Mucosa of descending colon (tissue), 3 donors: ENCODE data around the gene KLHDC9. TPM values are rescaled to one million over a fixed set of nuclear protein-coding genes. Genes with fewer than 3 reads are reported as not detected.

Source experiments
- ATAC-seq: fragments of 200-7000 bp; cut with Tn5 transposase; one replicate; pipeline ENCODE4 v1.9.1; 2020; ENCODE audit warnings: mild to moderate bottlenecking, moderate library complexity
- DNase-seq, 3 donors: peaks; one replicate each; pipeline ENCODE4 v3.0.0-alpha.2; 2020
- H3K36me3 ChIP-seq: fragments of 200-600 bp; one replicate; pipeline ENCODE4 v1.8.0; 2021; ENCODE audit warnings: low read depth, mild to moderate bottlenecking
- H3K4me1 ChIP-seq: fragments of 200-600 bp; one replicate; pipeline ENCODE4 v1.8.0; 2021; ENCODE audit warnings: low read depth, mild to moderate bottlenecking
- H3K4me3 ChIP-seq: fragments of 200-600 bp; one replicate; pipeline ENCODE4 v1.8.0; 2021; ENCODE audit warnings: mild to moderate bottlenecking
- H3K9me3 ChIP-seq: fragments of 200-600 bp; one replicate; pipeline ENCODE4 v1.8.0; 2021; ENCODE audit warnings: mild to moderate bottlenecking
- intact Hi-C, 2 donors: fragments of 100-400 bp; cut with DNase I in 1 of 2; cut with micrococcal nuclease in 1 of 2; formaldehyde crosslinking; loops; one replicate each; pipeline versions ENCODE4 v1.11.0 to v1.11.1; 2022; cut with DNase I, micrococcal nuclease
- total RNA-seq, 3 donors: library from RNA; stranded (reverse); fragmentation: NEBNext Ultra II Directional in 2 of 3; extraction: Animal tissue kit (Norgen Biotek cat#: 25700) in 2 of 3; gene quantifications; one replicate each; pipeline versions ENCODE4 v1.2.1 to v1.2.4, GENCODE V29; 2021 to 2023
- TF ChIP-seq, protein P1 (sequence below): fragments of 200-600 bp; IDR thresholded peaks from one replicate; pipeline ENCODE4 v1.8.0; 2022; ENCODE audit warnings: antibody characterized with exemption, mild to moderate bottlenecking
- donor health status: DM: no; HTN: no; CAD: no; lungs with moderate emphysema.
- donor health status: DM: no; HTN: no; CAD: no.
- donor health status: DM: no; HTN: yes; CAD: no.

The KLHDC9 gene
- total RNA-seq, 3 donors from 2014 or later, result 9.5 to 10.7 (median 9.7) TPM

DNA sequence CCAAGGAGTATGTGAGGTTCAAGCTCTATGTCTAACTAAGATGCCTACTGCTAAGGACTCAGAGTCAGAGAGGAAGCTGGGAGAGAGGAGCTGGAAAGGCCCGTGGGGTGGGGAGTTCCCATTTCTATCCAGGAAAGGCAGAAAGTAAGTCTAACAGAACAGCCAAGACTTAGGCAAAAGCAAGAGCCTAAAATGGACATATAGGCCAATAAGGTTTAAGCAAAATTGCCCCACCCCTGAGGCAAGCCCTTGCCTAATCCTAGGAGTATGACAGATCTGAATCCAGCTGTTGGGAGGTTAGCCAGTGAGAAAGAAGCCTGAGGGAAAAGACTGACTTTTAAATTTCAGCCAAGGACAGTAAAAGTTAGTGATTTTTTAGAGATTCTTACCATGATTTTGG lies 1.6 kb upstream of the KLHDC9 start:
- DNase-seq, result no peak
- intact Hi-C loops, result loop anchor here (5.0 to 10.0 kb wide), 3 partner anchors 49 to 102 kb away; partner anchors contain the start of gene USF1 (in 1 of the 2)

DNA sequence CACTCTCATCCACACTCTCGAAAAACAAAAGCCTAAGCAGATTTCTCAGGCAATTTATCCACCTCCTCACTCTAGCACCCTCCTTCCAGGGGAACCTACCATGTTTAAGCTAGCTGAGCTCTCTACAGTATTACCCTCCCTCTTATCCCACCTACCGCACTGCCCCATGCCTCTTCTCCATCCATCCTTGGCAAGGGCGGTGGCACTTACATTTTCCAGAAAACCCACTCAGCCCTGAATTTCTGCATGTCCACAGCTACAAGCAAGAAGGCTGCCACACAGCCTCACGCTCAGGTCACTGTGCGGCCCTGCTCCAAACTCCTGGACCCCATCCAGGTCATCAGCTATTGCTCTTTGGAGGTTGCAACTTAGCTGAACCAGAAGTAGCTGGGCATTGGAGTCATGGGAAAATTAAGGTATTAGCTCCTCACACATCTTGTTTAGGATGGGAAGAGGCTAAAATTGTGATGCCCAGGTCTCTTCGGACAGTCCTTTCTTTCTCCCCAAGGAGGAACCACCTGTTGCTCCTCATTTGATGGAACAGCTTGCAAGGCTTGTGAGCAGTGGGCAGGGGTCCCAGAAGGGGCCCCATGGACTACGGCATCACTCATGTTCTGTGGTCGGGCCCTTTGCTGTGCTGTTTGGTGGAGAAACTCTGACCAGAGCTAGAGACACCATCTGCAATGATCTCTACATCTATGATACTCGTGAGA lies 1.1 kb downstream of the KLHDC9 start:
- no peaks in the 10 kb centered on the region for H3K36me3 ChIP-seq
- intact Hi-C loops, result loop anchor here (5.0 to 10.0 kb wide), 3 partner anchors 52 to 104 kb away; partner anchors contain the start of gene USF1 (in 1 of the 2)
- H3K9me3 ChIP-seq, result no peaks in the 10 kb centered on the region
- H3K4me1 ChIP-seq, result no peaks in the 10 kb centered on the region
- TF ChIP-seq, protein P1, sequence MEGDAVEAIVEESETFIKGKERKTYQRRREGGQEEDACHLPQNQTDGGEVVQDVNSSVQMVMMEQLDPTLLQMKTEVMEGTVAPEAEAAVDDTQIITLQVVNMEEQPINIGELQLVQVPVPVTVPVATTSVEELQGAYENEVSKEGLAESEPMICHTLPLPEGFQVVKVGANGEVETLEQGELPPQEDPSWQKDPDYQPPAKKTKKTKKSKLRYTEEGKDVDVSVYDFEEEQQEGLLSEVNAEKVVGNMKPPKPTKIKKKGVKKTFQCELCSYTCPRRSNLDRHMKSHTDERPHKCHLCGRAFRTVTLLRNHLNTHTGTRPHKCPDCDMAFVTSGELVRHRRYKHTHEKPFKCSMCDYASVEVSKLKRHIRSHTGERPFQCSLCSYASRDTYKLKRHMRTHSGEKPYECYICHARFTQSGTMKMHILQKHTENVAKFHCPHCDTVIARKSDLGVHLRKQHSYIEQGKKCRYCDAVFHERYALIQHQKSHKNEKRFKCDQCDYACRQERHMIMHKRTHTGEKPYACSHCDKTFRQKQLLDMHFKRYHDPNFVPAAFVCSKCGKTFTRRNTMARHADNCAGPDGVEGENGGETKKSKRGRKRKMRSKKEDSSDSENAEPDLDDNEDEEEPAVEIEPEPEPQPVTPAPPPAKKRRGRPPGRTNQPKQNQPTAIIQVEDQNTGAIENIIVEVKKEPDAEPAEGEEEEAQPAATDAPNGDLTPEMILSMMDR, result no peak
- ATAC-seq (no peak), DNase-seq (no peak)
- no peak overlapping the region for H3K4me3 ChIP-seq

More for the DNA sequence above, 1.6 kb upstream of the KLHDC9 start:
- Histone ChIP-seq H3K36me3 (no peaks in the 10 kb centered on the region), H3K4me1 (no peaks in the 10 kb centered on the region), H3K4me3 (no peak overlapping the region), H3K9me3 (no peaks in the 10 kb centered on the region)
- ATAC-seq, result no peak
- TF ChIP-seq, protein P1, result no peak

DNA sequence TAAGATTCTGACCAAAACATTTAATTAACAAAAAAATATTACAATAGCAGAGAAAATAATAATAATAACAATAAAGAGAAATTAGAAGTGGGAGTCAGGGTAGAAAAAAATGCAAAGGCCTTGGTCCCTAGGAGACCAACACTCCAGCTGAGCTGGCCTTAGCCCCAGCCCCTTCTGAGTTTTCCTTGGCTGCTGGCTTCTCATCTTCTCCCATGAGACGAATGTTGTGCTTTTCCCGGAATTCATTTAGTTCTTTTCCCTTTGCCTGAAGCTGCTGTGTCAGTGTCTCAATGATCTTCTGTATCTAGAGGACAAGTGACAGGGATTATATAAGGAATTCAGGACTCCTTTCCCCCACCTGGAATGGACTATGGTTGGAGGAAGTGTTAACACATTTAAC lies 2.4 kb downstream of the KLHDC9 start:
- intact Hi-C loops, result no loop called here
- Histone ChIP-seq H3K4me1 (no peaks in the 10 kb centered on the region), H3K4me3 (no peak overlapping the region), H3K36me3 (no peaks in the 10 kb centered on the region), H3K9me3 (no peaks in the 10 kb centered on the region)
- no peak for DNase-seq
- no peak for ATAC-seq
- TF ChIP-seq, protein P1, result no peak

DNA sequence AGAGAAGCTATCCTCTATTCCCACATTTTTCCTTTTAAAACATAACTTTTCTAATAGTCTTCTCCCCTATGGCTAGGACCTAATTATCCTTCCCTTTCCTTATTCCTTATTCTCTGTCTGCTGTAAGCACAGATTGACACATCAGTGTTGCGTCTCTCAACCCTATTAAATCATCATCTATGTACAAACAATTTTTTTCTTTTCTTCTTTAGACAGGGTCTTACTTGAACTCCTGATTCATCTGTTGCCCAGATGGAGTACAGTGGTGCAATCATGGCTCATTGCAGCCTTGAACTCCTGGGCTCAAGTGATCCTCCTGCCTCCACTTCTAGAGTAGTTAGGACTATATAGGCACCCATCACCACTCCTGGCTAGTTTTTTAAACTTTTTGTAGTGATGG lies 8.3 kb downstream of the KLHDC9 start:
- Histone ChIP-seq H3K36me3 (no peaks in the 10 kb centered on the region), H3K9me3 (no peaks in the 10 kb centered on the region), H3K4me1 (no peaks in the 10 kb centered on the region), H3K4me3 (no peak overlapping the region)
- ATAC-seq (no peak), DNase-seq (no peak)
- TF ChIP-seq, protein P1, result no peak
- intact Hi-C loops, result no loop called here

DNA sequence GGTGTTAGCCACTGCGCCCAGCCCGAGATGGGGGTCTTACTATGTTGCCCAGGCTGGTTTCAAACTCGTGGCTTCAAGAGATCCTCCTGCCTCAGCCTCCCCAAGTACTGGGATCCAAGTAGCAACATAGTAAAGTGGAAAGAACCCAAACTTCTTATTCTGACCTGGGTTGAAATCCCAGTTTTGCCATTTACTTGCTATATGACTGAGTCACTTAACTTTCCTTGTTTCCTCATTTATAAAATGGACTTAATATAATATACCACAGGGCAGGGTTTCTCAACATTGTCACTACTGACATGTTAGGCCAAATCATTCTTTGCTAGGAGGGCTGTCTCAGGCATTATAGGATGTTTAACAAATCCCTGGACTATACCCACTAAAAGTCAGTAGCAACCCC lies 13.0 kb downstream of the KLHDC9 start:
- Histone ChIP-seq H3K36me3 (no peaks in the 10 kb centered on the region), H3K4me3 (no peak overlapping the region), H3K4me1 (peaks cover 5% of the 10 kb centered on the region), H3K9me3 (no peaks in the 10 kb centered on the region)
- ATAC-seq, result no peak
- TF ChIP-seq, protein P1, result no peak
- no peak for DNase-seq
- intact Hi-C loops, result no loop called here
